ENCODE data around the gene C1orf210.

DNA sequence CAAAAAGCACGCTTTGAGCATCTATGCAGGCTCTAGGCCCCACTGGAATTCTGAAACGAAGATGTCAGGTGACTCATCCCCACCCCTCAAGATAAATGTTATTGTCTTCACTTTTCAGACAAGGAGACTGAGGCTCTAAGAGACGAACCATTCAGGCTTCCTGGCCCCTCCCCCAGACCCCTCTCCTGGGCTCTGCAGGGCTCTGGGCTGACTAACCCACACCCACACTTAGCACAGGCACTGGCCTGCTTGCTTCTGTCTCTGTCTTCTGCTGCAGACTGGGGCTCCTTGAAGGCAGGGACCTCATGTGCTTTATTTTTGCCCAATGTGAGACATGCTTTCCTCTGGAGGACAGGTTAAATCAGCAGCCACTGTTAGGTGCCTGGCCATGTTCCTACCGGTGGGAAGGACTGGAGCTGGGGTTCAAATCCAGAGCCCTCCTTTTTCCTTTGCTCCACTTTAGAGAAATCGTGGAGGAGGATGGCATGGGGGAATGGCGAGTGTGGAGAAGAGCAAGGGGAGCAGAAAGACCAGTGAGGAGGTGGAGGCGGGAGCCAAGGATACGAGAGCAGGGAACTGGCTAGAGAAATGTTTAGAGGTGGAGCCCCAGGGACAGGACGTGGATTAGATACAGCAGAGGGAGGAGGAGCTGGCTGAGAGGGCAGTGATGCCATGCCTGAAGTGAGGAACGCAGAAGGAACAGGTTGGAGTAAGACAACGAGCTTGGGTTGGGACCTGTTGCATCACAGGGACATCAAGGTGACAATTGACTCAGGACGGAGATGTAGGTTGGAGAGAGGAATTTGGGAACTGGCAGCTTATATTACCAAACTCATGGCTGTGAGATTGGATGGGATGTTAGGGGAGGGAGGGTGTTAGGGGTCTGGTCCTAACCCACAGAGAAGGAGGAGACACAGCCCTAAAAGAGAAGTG, 13.9 kb downstream of the C1orf210 start:
- TF ChIP-seq, protein P1, sequence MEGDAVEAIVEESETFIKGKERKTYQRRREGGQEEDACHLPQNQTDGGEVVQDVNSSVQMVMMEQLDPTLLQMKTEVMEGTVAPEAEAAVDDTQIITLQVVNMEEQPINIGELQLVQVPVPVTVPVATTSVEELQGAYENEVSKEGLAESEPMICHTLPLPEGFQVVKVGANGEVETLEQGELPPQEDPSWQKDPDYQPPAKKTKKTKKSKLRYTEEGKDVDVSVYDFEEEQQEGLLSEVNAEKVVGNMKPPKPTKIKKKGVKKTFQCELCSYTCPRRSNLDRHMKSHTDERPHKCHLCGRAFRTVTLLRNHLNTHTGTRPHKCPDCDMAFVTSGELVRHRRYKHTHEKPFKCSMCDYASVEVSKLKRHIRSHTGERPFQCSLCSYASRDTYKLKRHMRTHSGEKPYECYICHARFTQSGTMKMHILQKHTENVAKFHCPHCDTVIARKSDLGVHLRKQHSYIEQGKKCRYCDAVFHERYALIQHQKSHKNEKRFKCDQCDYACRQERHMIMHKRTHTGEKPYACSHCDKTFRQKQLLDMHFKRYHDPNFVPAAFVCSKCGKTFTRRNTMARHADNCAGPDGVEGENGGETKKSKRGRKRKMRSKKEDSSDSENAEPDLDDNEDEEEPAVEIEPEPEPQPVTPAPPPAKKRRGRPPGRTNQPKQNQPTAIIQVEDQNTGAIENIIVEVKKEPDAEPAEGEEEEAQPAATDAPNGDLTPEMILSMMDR (IDR thresholded peaks at IDR 0.05 in 8 of 11, conservative IDR thresholded peaks at IDR 0.05 in 3 of 11), result no peak
- no peak for TF ChIP-seq POLR2A (IDR thresholded peaks at IDR 0.05)

Measured in spleen (tissue), 7 donors.